ENCODE data around the gene HPSE2.

The HPSE2 gene

DNA sequence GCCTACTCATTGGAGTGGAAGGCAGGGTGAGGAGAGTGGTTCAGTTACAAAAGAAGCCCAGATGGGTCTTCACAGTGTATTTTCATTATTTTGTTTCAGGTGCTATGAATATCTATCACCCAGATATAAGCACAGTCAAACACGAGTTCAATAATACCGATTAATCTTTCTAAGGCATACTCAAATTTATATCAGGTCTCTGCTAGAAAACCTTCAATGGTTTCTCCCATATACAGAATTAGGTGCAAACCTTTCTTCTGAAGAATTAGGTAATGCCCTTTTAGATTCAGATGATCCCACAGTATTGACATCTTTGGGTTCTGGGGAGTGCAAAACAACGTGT is 774.2 kb downstream of the HPSE2 start:
- DNase-seq (ENCODE audit: low read depth), result no peak

- peak; percentile 95 for DNase-seq (ENCODE audit: low read depth)
These were observed 774.7 kb downstream of the HPSE2 start for GRCh38 chr10:98460837-98461499.

DNA sequence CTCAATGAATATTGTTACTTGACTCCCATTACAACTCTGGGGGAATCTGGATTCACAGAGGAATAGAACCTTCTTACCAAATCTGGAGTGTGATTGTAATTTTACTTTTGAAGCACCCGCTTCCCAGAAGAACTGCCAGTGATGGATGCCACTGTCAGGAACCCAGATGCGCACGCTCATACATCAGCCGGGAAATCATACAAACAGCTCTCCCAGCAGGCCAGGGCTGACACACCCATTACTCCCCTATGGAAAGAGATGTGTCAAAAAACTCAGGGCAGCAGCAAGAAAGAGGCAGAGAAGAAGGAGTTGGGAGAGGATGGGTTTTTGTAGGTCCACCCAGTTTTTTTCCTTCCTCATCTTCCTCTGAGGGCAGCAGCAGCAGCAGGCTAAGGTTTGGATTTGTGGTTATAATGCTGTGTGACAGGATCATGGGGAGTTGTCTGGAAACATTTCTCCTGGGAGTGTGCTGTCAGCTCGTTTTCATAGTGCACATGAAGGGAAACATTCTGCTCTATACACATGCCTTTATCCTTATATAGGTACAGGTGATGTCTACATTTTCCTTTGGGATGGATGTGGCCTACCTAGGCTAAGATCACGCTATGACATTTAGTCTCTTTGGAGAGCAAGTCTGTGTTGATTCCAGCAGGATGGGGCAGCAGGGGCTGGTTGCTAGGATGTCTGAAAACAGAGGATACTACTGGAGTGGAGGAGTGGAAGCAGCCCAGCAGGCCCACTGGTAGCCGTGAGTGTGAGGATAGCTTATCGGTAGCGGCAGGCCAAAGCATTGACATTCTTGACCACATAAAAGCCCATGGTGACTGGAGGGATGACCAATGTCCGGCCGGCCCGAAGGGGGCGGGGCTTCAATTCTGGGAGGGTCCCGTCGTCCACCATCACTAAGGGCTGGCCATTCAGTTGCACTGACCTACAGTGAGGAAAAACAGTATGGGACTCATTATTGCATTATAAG is 776.6 kb downstream of the HPSE2 start:
- no peak for DNase-seq (ENCODE audit: low read depth)

DNA sequence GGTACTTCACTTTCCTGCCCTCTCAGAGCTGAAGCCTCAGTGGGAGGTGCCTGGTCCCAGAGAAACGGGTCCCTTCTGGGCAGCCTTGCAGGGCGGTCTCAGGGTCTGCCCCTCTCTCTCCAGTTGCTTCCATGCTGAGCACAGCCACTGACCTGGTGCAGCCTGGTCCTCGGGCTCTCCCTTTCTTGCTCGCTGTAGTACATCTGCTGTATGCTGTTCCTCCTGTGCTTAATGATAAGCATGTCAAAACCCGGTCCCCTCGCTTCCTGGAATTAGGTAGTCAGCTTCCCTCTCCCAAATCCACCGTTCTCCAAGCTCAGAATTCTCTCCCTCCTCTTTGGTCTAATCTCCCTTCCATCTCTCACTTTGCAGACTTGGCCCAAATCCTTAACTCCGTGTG is 777.9 kb downstream of the HPSE2 start:
- no peak for DNase-seq (ENCODE audit: low read depth)

DNA sequence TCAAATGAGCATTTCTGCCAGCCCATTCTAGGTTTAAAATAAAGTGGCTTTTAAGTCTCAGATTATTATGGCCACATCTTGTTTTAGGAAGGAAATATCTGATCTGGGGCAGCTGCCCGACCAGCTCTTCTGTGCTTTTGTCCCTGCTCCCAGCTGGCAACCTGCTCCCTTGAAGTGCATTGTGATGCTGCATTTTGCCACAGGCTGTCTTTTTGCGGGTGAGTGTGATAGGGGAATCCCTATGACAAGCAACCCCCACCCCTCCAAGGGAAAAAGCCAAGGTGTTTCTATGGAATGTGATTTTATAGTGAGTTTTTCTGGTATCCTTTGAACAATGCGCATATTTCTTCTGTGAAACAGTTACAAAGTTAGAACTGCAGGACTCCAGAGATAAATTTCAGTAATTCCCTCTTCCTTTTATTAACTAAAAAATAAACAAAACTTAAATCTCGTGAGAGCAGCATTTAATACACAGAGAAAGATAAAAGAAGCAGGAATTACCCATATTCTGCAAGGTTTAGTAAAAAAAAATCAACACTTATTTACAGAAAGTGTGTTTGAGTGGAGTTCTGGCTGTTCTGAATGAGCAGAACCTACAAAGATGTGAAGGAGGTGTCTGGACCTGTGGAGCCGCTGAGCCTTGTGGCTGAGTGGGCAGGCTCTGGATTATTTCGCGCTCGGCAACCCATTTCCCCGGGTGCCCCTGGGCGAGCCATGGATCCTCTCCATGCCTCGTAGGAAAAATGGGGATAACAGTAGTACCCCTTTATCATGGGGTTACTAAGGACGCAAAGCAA is 778.8 kb downstream of the HPSE2 start:
- DNase-seq (ENCODE audit: low read depth), result no peak

DNA sequence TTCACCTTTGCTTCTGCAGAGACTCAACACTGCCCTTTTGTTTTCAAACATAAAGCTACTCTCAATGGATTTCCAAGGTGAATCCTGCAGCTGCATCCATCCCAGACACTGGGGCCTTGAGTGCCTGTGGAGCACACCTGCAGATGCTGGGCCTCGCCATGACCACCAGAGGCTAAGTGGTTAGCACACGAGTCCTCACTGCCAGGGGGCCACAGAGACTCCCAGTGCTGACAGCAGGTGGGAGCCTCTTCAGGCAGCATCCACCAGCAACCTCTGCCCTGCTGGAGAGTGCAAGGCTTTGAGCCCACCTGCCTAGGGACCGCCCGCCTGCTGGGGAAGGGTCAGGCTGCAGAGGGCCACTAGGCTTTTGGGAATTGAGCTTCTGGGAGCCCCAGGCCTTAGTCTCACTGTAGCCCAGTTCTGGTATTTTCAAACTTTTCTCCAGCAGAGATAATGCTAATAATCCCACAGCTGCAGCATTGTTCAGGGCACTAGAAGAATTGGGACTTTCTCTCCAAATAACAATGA is 779.5 kb downstream of the HPSE2 start:
- no peak for DNase-seq (ENCODE audit: low read depth)

- no peak for DNase-seq (ENCODE audit: low read depth)
These were observed 781.9 kb downstream of the HPSE2 start for GRCh38 chr10:98453729-98454128.

- DNase-seq (ENCODE audit: low read depth), result no peak
These were observed 785.0 kb downstream of the HPSE2 start for GRCh38 chr10:98450618-98451017.

GRCh38 chr10:98449287-98449686 is 786.4 kb downstream of the HPSE2 start:
- no peak for DNase-seq (ENCODE audit: low read depth)

- peak; percentile 79 for DNase-seq (ENCODE audit: low read depth)
These were observed 788.9 kb downstream of the HPSE2 start, which contains the start of gene HPS1 for GRCh38 chr10:98446661-98447221. TSS of gene HPS1 (minus strand) at chr10:98446935. CDS start at chr10:98443240, 3,695 bp downstream.

- peak; percentile 65 for DNase-seq (ENCODE audit: low read depth)
These were observed 789.4 kb downstream of the HPSE2 start for GRCh38 chr10:98446151-98446660.

DNA sequence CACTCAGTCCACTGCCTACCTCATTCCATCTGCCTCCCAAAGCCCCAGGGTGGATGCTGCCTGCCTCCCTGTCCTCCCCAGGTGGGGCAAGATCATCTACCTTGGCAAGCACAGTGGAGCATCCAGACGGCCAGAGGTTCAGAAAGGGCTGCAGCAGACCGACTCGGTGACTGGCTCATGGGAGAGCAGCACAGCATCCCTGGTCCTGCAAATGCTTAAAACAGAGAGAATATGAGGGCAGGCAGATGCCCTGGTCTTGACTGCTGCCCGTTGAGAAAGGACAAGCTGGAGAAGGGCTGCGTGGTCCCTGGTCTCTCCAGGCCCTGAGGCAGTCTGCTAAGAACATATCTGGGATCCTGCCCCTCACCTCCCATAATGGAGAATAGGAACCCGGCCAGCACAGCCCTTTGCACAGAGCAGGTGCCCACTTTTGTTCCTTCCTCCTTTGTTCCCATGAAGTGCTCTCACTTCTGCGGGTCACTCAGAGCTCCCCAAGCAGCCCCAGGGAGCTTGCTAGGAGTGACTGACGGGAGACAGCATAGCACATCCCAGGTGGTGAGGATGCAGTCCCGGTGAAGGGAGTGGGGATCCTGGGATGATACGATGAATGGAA is 790.3 kb downstream of the HPSE2 start:
- DNase-seq (ENCODE audit: low read depth), result no peak

GRCh38 chr10:98444314-98445006 is 791.2 kb downstream of the HPSE2 start:
- no peak for DNase-seq (ENCODE audit: low read depth)

DNA sequence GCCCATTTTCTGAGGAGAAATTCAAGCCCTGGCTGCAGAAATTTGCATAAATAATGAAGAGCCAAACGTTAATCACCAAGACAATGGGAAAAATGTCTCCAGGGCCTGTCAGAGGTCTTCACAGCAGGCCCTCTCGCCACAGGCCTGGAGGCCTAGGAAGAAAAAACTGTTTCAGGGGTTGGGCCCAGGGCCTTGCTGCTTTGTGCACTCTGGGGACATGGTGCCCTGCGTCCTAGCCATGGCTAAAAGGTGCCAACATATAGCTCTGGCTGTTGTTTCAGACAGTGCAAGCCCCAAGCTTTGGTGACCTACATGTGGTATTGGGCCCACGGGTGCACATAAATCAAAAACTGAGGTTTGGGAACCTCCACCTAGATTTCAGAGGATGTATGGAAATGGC is 796.9 kb downstream of the HPSE2 start:
- DNase-seq (ENCODE audit: low read depth), result no peak

GRCh38 chr10:98436704-98437103 is 798.9 kb downstream of the HPSE2 start:
- no peak for DNase-seq (ENCODE audit: low read depth)

- DNase-seq (ENCODE audit: low read depth), result no peak
These were observed 800.5 kb downstream of the HPSE2 start for GRCh38 chr10:98435178-98435577.

DNA sequence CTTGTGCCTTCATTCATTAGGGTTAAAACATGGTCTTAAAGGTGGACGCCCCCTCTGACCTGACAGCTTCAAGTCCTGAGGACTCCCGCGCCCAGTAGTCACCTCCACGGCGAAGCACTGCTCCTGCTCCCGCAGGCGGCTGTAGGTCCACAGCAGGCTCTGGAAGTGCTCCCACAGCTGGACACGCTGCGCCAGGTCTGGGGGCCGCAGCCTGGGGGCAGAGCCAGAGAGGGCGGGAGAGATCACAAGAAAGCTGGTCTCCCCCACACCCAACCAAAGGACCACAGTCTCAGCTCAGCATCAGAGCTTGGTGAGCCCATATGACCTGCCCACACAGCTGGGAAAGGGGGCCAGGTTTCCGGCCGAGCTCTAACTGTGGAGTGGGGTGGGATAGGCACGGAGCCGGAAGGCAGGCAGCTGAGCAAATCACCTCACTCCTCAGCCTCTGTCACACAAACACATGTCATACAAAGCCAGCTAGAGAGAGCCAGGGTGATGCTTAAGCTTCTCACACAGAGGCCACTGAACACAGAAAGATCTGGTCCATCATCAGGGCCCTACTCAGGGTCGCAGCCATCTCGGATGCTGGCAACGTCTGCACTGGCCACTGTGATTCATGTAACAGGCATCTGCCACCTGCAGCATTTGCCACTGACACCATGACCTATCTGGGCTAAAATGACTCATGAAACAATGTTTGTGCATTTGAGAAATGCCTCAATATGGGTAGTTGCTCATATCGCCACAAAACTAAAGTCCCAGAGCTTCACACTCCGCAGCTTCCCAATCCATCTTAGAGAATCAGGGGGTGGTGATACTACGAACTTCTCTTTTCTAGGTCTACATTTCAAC is 801.5 kb downstream of the HPSE2 start:
- peak; percentile 85 for DNase-seq (ENCODE audit: low read depth)

GRCh38 chr10:98433371-98433770 is 802.3 kb downstream of the HPSE2 start:
- no peak for DNase-seq (ENCODE audit: low read depth)

GRCh38 chr10:98432330-98432729 is 803.3 kb downstream of the HPSE2 start:
- no peak for DNase-seq (ENCODE audit: low read depth)

GRCh38 chr10:98431016-98431415 is 804.6 kb downstream of the HPSE2 start:
- peak; percentile 23 for DNase-seq (ENCODE audit: low read depth)

Measured in ELR (cell line).